ENCODE data around the gene BLVRA.
A peak's percentile ranks its signal among the peaks of the same experiment; 100 is the strongest.
"Not testable (repeated sequence)": the region's sequence is repeated elsewhere in the genome, so short reads cannot be mapped to it uniquely, and the experiment has no call there.

The BLVRA gene

GRCh38 chr7:43824963-43825362 is 66.5 kb downstream of the BLVRA start:
- Histone ChIP-seq H3K27ac (ENCODE audit: low read length) (no peak overlapping the region), H3K4me1 (ENCODE audit: insufficient read depth, low read length) (peaks cover 12% of the 10 kb centered on the region; the same call in 1 of the 2 replicates), H3K27me3 (ENCODE audit: insufficient read depth, low read length) (no peaks in the 10 kb centered on the region), H3K9me3 (ENCODE audit: insufficient read depth, low read depth, low read length) (no peaks in the 10 kb centered on the region), H3K9ac (ENCODE audit: low read depth, low read length) (no peak overlapping the region), H3K4me3 (ENCODE audit: low read length) (no peak overlapping the region), H3K36me3 (ENCODE audit: insufficient read depth, low read depth, low read length) (no peaks in the 10 kb centered on the region)

DNA sequence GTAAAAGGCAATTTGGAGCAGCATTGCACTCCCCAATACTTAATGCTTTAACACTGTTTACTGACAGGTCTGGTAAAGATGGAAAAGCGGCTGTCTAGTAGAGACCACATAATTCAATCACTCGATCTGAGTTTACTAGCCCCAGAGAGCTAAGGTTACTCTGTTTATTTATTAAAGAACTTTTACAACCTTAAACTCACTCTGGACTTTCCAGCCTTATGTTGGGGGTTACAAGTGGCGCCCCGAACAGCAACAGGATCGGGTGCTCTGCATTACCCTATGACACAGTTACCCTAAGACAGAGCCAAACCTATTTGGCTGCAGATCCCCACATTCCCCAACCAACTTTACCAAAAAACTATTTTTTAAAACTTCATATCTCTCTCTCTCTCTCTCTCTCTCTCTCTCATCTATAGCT is 66.9 kb downstream of the BLVRA start:
- Histone ChIP-seq H3K9ac (ENCODE audit: low read depth, low read length) (no peak overlapping the region), H3K27me3 (ENCODE audit: insufficient read depth, low read length) (no peaks in the 10 kb centered on the region), H3K4me3 (ENCODE audit: low read length) (no peak overlapping the region), H3K9me3 (ENCODE audit: insufficient read depth, low read depth, low read length) (no peaks in the 10 kb centered on the region), H3K27ac (ENCODE audit: low read length) (no peak overlapping the region), H3K4me1 (ENCODE audit: insufficient read depth, low read length) (peaks cover 12% of the 10 kb centered on the region; the same call in 1 of the 2 replicates), H3K36me3 (ENCODE audit: insufficient read depth, low read depth, low read length) (no peaks in the 10 kb centered on the region)

DNA sequence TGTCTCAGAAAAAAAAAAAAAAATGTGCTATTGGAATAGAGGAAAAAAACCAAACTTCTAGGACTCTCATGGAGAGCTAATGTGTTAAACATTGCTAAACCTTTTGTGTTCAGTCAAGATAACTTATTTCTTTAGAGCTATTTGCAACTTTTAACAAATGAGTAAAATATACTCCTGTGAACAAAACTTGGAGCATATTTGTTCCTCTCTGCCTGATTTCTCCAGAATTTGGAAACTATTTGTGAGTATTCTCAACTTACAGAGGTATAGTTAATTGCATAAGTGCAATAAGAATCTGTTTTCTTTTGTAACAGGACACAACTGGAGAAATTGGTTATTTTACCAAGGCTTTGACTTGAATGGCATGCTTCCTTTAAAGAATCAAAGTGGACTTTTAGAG is 72.4 kb downstream of the BLVRA start:
- not testable (repeated sequence) for H3K9me3 ChIP-seq (ENCODE audit: insufficient read depth, low read depth, low read length); H3K36me3 ChIP-seq (ENCODE audit: insufficient read depth, low read depth, low read length); H3K9ac ChIP-seq (ENCODE audit: low read depth, low read length); H3K4me3 ChIP-seq (ENCODE audit: low read length); H3K27ac ChIP-seq (ENCODE audit: low read length); H3K27me3 ChIP-seq (ENCODE audit: insufficient read depth, low read length)
- H3K4me1 ChIP-seq (ENCODE audit: insufficient read depth, low read length), result peaks cover 12% of the 10 kb centered on the region; the same call in 1 of the 2 replicates

DNA sequence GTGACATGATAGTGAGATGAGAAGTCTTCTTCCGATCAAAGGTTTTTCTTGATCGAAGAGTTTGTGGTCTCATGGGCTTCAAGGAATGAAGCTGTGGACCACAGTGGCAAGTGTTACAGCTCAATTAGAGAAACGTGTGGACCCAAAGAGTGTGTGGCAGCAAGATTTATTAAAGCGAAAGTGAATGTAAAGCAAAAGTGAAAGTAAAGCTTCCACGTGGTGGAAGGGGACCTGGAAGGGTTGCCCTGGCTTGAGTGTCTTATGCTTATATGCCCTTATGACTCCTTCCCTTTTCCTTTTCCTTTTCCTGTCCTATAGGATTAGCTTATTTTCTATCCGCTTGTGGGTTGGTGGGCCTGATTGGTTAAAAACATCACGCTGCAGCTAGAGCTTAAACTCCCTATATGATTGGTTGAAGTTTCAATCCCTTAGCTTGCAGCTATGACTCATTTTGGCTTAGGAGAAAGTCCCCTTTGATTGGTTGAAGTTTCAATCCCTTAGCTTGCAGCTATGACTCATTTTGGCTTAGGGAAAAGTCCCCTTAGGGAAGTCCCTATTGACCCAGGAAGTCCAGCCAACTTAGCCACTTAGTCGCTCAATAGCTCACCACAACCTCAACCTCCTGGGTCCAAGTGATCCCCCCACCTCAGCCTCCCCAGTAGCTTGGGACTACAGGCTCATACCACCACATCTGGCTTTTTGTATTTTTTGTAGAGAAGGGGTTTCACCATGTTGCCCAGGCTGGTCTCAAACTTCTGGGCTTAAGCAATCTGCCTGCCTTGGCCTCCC is 76.2 kb downstream of the BLVRA start:
- no peak overlapping the region for H3K4me3 ChIP-seq (ENCODE audit: low read length)
- peaks cover 5% of the 10 kb centered on the region; the same call in 1 of the 2 replicates for H3K9me3 ChIP-seq (ENCODE audit: insufficient read depth, low read depth, low read length)
- no peaks in the 10 kb centered on the region for H3K36me3 ChIP-seq (ENCODE audit: insufficient read depth, low read depth, low read length)
- no peak overlapping the region for H3K27ac ChIP-seq (ENCODE audit: low read length)
- H3K9ac ChIP-seq (ENCODE audit: low read depth, low read length), result no peak overlapping the region
- H3K27me3 ChIP-seq (ENCODE audit: insufficient read depth, low read length), result 0 out of 2 replicates have a peak, but pooled peaks cover 7% of the 10 kb centered on the region
- peaks cover 5% of the 10 kb centered on the region; the same call in 1 of the 2 replicates for H3K4me1 ChIP-seq (ENCODE audit: insufficient read depth, low read length)

GRCh38 chr7:43838201-43838658 is 79.8 kb downstream of the BLVRA start:
- Histone ChIP-seq H3K9me3 (ENCODE audit: insufficient read depth, low read depth, low read length) (no peaks in the 10 kb centered on the region), H3K27ac (ENCODE audit: low read length) (no peak overlapping the region), H3K4me3 (ENCODE audit: low read length) (peak overlapping the region; percentile 39; the same call in 1 of the 2 replicates), H3K4me1 (ENCODE audit: insufficient read depth, low read length) (peaks cover 5% of the 10 kb centered on the region; the same call in 1 of the 2 replicates), H3K9ac (ENCODE audit: low read depth, low read length) (0 out of 2 replicates have a peak overlapping the region, but pooled peaks have one; percentile 23), H3K27me3 (ENCODE audit: insufficient read depth, low read length) (0 out of 2 replicates have a peak, but pooled peaks cover 7% of the 10 kb centered on the region), H3K36me3 (ENCODE audit: insufficient read depth, low read depth, low read length) (no peaks in the 10 kb centered on the region)

- Histone ChIP-seq H3K9me3 (ENCODE audit: insufficient read depth, low read depth, low read length) (no peaks in the 10 kb centered on the region), H3K4me3 (ENCODE audit: low read length) (no peak overlapping the region), H3K9ac (ENCODE audit: low read depth, low read length) (no peak overlapping the region), H3K27ac (ENCODE audit: low read length) (no peak overlapping the region), H3K36me3 (ENCODE audit: insufficient read depth, low read depth, low read length) (no peaks in the 10 kb centered on the region), H3K4me1 (ENCODE audit: insufficient read depth, low read length) (peaks cover 4% of the 10 kb centered on the region; the same call in 1 of the 2 replicates), H3K27me3 (ENCODE audit: insufficient read depth, low read length) (0 out of 2 replicates have a peak, but pooled peaks cover 3% of the 10 kb centered on the region)
Observed at GRCh38 chr7:43843296-43843695, 84.8 kb downstream of the BLVRA start.

DNA sequence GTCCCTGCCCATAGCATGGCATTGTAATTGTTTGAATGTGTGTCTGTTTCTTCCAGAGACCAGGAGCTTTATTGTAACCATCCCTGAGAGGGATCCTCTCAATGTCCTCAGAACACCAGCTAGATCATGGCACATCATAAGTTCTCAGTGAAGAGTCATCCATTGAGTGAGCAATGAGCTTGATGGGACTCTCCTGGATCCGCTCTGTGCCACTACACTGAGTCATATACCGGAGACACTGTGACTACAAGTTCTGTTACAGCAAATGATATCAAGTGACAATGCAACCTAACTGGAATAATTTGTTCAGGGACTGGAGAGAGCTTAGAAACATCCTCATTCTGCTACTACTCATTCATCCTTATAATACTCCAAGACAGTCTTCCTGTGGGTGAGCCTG is 85.8 kb downstream of the BLVRA start:
- Histone ChIP-seq H3K4me3 (ENCODE audit: low read length) (no peak overlapping the region), H3K27me3 (ENCODE audit: insufficient read depth, low read length) (no peaks in the 10 kb centered on the region), H3K9me3 (ENCODE audit: insufficient read depth, low read depth, low read length) (no peaks in the 10 kb centered on the region), H3K4me1 (ENCODE audit: insufficient read depth, low read length) (no peaks in the 10 kb centered on the region), H3K36me3 (ENCODE audit: insufficient read depth, low read depth, low read length) (no peaks in the 10 kb centered on the region), H3K9ac (ENCODE audit: low read depth, low read length) (no peak overlapping the region), H3K27ac (ENCODE audit: low read length) (no peak overlapping the region)

DNA sequence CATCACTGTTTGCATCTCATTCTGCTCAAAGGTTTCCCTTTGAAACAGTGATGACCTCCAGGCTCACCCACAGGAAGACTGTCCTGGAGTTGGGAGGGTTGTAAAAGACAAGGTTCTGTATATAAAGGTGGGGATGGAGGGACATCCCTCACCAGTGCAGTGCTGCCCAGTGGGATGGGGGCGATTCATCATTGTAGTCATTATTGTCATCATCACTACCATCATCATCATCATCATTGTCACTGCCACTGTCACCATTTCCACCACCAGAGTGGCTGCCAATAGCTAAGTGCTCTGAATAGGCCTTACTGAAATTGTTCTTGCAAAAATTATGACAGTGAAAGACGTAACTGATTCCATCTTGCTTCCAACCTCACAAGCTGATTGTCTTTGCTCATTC is 86.2 kb downstream of the BLVRA start:
- no peak overlapping the region for H3K9ac ChIP-seq (ENCODE audit: low read depth, low read length)
- no peaks in the 10 kb centered on the region for H3K36me3 ChIP-seq (ENCODE audit: insufficient read depth, low read depth, low read length)
- no peaks in the 10 kb centered on the region for H3K27me3 ChIP-seq (ENCODE audit: insufficient read depth, low read length)
- no peak overlapping the region for H3K4me3 ChIP-seq (ENCODE audit: low read length)
- H3K4me1 ChIP-seq (ENCODE audit: insufficient read depth, low read length), result no peaks in the 10 kb centered on the region
- no peaks in the 10 kb centered on the region for H3K9me3 ChIP-seq (ENCODE audit: insufficient read depth, low read depth, low read length)
- no peak overlapping the region for H3K27ac ChIP-seq (ENCODE audit: low read length)

- Histone ChIP-seq H3K36me3 (ENCODE audit: insufficient read depth, low read depth, low read length) (no peaks in the 10 kb centered on the region), H3K27ac (ENCODE audit: low read length) (no peak overlapping the region), H3K9me3 (ENCODE audit: insufficient read depth, low read depth, low read length) (no peaks in the 10 kb centered on the region), H3K4me1 (ENCODE audit: insufficient read depth, low read length) (no peaks in the 10 kb centered on the region), H3K9ac (ENCODE audit: low read depth, low read length) (no peak overlapping the region), H3K27me3 (ENCODE audit: insufficient read depth, low read length) (no peaks in the 10 kb centered on the region), H3K4me3 (ENCODE audit: low read length) (no peak overlapping the region)
Observed at GRCh38 chr7:43847496-43847895, 89.0 kb downstream of the BLVRA start.

- Histone ChIP-seq H3K27me3 (ENCODE audit: insufficient read depth, low read length) (no peaks in the 10 kb centered on the region), H3K4me3 (ENCODE audit: low read length) (no peak overlapping the region), H3K9ac (ENCODE audit: low read depth, low read length) (no peak overlapping the region), H3K36me3 (ENCODE audit: insufficient read depth, low read depth, low read length) (no peaks in the 10 kb centered on the region), H3K27ac (ENCODE audit: low read length) (no peak overlapping the region), H3K9me3 (ENCODE audit: insufficient read depth, low read depth, low read length) (no peaks in the 10 kb centered on the region), H3K4me1 (ENCODE audit: insufficient read depth, low read length) (no peaks in the 10 kb centered on the region)
Observed at GRCh38 chr7:43849047-43849446, 90.6 kb downstream of the BLVRA start.

GRCh38 chr7:43850348-43851116 is 92.1 kb downstream of the BLVRA start:
- Histone ChIP-seq H3K27ac (ENCODE audit: low read length) (no peak overlapping the region), H3K36me3 (ENCODE audit: insufficient read depth, low read depth, low read length) (no peaks in the 10 kb centered on the region), H3K9ac (ENCODE audit: low read depth, low read length) (no peak overlapping the region), H3K4me1 (ENCODE audit: insufficient read depth, low read length) (no peaks in the 10 kb centered on the region), H3K9me3 (ENCODE audit: insufficient read depth, low read depth, low read length) (no peaks in the 10 kb centered on the region), H3K27me3 (ENCODE audit: insufficient read depth, low read length) (no peaks in the 10 kb centered on the region), H3K4me3 (ENCODE audit: low read length) (no peak overlapping the region)

Measured in iPS-20b (cell line).